Retinal pigment epithelial cell (primary cell): Measurements from ENCODE around the gene KCNQ1.

ENCODE experiments used
- DNase-seq: peaks from one replicate; pipeline ENCODE4 v3.0.0-alpha.2; 2010; ENCODE audit warnings: low read depth
- H3K4me3 ChIP-seq: 2 replicates; pipeline ENCODE4 v1.5.1; 2011; ENCODE audit warnings: mild to moderate bottlenecking, low read length, control low read depth, moderate library complexity
- CTCF ChIP-seq: conservative IDR thresholded peaks from 2 replicates; pipeline ENCODE4 v1.5.1; 2011; ENCODE audit warnings: low read depth, low read length, control low read depth, inconsistent platforms

Gene KCNQ1

DNA sequence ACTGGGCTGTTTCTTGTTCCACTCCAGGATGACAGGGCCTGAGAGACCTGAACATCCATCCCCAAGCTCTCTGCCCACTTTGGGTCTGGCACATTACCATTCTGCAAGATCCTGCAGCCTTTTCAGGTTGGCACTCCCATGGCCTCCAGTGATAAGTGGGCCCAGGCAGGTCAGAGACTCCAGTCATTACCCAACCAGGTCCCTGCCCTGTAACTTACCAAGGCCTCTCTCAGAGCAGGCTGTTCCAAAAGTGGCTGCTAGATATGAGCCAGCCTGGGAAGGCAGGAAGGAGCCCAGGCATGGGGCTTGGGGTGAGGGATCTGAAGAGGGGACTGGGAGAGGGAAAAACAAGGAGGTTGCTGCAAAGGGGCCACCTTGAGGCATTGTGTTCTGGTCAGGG, 219.1 kb downstream of the KCNQ1 start:
- H3K4me3 ChIP-seq = no peak overlapping the region
- no peak for DNase-seq
- TF ChIP-seq CTCF = no peak

GRCh38 chr11:2664376-2664775, 219.6 kb downstream of the KCNQ1 start:
- TF ChIP-seq CTCF = no peak
- DNase-seq = no peak

GRCh38 chr11:2664791-2665525, 220.2 kb downstream of the KCNQ1 start:
- DNase-seq = no peak
- no peak for TF ChIP-seq CTCF
- H3K4me3 ChIP-seq = no peak overlapping the region

More at GRCh38 chr11:2664376-2664775, 219.6 kb downstream of the KCNQ1 start:
- no peak overlapping the region for H3K4me3 ChIP-seq

DNA sequence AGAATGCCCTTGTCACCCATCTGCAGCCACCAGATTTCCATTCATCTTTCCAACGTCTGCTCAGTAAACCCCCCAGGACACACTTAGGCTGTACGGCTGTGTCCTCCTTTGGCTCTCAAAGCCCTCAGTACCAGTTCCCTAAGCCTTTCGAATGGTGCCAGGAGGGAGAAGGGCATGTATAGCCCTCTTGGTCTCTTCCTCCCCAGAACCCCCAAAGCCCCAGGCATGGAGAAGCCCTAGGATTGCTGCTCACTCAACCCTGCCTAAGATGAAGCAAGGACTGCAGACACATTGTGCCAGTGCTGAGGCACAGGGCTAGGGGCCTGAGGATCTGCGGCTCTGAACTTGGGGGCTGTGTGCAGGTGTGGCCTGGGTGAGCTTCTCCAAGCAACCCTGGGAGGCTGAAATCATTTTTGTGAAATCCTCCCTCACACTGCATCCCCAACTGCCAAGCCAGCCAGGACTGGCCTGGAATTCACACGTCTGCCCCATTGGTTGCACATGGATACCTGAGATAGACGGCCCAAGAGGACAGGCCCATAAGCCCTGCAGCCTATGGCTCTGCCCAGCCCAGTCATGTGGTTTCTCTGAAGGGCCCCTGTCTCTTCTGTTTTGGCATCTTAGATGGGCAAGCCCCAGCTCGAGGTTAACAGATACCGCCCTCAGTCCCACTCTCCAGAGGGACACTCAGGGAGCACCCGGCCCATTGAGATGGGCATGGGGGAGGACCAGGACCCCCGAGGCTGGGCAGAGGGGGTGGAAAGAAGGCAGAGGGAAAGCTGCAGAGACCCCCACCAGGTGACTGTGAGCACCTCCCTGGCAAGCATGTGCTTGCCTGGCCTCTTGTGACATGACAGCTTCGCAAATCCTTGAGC, 221.0 kb downstream of the KCNQ1 start:
- H3K4me3 ChIP-seq = no peak overlapping the region
- TF ChIP-seq CTCF = no peak
- DNase-seq = no peak

DNA sequence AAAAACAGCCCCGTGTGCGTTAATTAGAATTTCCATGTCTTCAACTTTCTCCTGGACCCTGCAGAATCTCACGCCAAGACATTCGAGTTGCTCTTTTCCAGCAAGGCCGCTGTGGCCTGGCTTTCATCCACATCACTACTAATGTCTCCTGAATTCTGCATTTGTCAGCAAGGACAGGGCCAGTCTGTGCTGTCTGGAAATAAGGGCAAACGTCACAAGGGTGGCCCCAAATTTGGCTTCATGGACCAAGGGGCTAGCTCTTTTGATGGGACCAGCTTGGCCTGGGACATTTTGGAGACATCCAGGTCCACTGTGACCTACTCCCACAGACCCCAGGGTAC, 221.6 kb downstream of the KCNQ1 start:
- no peak for DNase-seq
- no peak for TF ChIP-seq CTCF

DNA sequence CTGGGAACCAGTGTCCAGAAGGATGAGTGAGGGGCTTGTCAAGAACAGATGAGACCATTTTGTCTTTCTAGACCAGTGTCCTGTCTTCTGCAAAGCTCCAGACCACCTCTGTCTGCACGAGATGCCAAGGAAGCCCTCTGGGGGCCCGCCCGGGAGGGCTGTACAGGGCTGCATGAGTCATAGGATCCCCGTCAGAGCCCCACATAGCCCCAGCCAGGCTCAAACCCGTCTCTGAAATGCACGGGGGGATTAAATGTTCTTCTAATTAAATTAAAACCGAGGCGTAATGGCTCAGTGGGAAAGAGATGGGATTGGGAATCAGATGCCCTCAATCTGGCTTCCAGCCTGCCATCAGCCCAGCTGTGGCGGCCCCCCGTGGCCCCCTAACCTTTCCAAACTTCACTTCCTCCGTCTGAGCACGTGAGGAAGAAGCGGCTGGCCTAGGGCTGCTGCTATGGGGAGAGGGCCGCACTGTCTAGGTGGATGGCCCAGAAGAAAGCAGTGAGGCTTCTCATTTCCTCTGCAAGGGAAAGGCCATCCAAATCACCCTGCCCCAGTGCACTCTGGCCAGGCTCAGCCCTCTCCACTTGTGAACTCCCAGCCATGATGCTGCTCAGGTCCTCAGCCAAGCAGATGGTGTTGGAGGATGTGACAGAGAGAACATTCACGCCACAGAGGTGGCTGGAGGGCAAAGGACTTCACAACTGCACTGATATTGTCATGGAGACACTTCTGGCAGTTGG, 222.2 kb downstream of the KCNQ1 start:
- H3K4me3 ChIP-seq = no peak overlapping the region
- no peak for DNase-seq
- no peak for TF ChIP-seq CTCF

More for the DNA sequence above, 221.6 kb downstream of the KCNQ1 start:
- H3K4me3 ChIP-seq = no peak overlapping the region
